ENCODE measurements around the gene RPL41.
A peak's percentile ranks its signal among the peaks of the same experiment; 100 is the strongest.
"Not testable (repeated sequence)": the region's sequence is repeated elsewhere in the genome, so short reads cannot be mapped to it uniquely, and the experiment has no call there.

Gene RPL41

DNA sequence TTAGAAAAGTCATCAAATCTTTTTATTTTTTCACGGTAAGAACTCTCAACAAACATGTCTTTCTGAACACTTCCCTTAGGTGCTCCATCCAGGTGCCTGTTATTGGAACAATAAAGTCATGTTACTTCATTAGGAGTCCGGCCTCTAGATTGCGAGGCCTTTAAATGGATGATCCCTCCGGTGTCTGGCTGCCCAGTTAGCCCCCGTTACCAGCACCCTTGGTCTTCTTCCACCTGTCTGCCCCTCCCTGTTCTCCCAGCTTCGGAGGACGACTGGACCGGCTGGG lies 12.7 kb upstream of the RPL41 start:
- no peak for DNase-seq

DNA sequence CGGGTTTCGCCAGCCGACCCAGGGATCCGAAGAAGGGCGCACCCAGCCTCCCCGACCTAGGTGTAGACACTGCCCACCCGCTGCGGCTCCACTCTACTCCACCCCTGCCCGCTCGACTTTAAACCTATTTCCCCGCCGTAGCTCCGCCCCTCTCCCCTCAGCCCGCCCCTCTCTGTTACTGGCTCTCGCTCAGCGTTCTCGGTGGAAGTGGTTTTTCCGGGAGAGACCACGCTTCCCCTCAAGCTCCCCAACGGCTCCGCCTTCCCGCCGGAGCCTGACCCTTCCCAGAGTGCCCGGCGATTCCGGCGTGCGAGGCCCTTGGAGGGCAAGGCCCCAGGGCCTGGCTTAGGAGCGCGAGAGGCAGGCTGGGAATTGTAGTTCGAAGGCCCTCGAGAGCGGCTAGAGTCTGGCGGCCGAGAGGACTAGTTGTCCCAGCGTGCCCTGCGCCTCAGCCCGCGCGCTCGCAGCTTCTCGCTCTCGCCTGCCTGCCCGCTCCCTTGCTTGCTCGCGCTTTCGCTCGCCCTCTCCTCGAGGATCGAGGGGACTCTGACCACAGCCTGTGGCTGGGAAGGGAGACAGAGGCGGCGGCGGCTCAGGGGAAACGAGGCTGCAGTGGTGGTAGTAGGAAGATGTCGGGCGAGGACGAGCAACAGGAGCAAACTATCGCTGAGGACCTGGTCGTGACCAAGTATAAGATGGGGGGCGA lies 12.2 kb upstream of the RPL41 start, which contains the start of gene PA2G4:
Gene PA2G4 (plus strand): TSS at position 451 of the 706 bp plus-strand sequence. CDS start 179 bp downstream, at position 630.
- DNase-seq: peak; percentile 92 to 97 (median 94)

DNA sequence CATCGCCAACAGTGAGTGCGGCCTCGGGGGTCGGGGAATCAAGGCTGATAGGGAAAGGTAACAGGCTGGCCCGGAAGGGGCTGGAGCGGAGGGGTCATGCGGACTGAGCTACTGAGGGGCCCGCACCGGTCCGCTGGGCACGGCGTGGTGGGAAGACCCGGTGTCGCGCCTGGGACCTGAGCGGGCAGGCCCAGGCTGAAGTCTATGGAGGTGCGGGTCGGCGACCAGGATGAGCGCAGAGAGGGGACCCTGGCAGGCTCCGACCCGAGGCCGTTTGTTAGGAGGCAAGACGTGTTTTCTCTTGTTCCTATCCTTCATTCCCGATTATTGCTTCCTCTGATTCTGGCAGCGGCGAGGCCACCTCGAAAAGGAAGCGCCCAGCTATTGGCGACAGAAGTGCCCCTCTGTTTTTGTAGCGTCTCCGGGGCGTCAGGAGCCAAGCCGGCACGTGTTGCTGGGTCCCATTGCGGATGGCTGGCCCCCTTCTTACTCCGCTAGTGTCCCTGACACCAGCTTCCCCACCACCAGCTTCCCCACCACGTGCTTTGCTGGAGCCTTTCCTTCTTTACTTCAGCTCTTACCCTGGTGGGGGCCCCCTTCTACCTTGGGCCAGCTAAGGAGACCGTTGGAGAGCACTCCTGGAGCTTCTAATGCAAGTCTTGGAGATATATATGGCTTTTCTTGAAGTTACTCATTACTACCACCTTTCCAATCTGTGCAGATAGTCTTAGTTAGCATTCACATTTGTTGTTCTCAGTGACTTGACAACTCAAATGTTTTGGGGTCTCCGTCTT lies 11.4 kb upstream of the RPL41 start:
- no peak for DNase-seq

DNA sequence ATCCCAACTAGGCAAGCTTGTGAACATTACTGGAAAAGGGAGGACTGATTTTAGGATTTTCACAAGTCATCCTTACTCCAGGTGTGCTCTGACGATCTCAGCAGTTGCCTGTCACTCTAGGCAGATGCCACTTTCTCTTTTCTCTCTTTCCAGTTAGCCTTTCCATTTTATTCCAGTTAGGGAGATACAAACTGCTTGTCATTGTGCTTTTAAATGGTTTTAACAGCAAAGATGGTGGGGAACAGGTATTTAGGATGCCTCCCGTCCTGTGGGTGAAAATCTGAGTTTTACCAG lies 10.9 kb upstream of the RPL41 start:
- no peak for DNase-seq

DNA sequence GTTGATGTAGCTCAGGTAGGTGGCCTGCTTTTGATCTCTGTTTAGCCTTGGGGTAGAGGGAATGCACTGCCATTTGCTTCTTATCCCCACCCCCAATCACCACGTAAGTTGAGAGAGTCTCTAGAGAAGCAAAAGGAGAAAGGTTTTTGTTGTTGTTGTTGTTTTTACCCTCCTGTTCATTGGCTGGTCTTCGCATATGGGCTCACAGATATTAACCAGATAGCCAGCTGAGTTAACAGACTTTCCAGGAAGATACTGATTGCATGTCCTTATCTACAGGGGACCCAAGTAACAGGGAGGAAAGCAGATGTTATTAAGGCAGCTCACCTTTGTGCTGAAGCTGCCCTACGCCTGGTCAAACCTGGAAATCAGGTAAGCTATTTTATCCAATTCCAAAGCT lies 9.2 kb upstream of the RPL41 start:
- DNase-seq: no peak

DNA sequence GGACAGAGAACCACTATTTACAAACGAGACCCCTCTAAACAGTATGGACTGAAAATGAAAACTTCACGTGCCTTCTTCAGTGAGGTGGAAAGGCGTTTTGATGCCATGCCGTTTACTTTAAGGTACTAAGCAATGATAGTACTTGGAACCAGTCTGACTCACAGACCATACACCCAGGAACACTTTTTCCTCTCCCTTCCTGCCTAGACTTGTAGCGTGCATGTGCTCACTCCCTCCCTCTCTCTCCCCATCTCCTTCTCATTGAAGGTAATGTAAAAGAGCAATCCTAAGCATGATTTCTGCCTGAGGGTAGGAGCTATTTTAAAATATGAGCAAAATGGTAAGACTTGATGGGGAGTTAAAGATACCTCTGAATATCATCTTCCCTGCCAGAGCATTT lies 5.9 kb upstream of the RPL41 start:
- DNase-seq: no peak

DNA sequence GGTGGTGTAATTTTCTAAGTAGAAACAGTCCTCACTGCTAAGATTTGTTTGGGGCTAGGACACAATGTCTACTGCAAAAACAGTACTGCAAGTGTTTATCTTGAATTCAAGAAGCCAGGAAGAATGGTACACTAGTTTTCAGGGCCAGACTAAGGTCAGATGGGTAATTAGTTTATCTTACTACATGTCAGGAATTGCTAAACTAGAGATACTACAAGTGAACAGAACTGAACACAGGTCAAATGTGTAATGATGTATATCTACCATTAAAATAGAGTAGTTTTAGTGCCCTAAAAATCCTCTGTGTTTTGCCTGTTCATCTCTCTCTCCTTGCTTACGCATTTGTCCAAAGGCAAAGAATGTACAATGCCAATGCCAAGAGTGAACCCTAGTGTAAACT lies 2.3 kb upstream of the RPL41 start:
- no peak for DNase-seq

DNA sequence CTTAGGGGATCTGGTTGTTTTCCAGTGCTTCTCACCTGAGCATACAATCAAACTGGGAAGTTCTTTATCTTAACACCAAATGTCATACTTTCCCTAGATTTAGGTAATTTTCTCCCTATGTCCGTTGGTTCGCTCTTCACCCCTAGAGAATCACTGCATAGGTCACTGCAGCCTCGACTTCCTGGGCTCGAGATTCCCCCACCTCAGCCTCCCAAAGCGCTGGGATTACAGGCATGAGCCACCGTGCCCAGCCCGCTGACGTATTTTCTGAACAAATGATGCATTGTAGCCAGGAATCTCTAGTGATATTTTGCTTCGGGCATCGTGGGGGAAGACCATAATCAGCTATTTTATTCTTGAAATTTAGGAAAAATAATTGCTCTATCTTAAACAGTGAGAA lies 1.1 kb upstream of the RPL41 start:
- DNase-seq: no peak

DNA sequence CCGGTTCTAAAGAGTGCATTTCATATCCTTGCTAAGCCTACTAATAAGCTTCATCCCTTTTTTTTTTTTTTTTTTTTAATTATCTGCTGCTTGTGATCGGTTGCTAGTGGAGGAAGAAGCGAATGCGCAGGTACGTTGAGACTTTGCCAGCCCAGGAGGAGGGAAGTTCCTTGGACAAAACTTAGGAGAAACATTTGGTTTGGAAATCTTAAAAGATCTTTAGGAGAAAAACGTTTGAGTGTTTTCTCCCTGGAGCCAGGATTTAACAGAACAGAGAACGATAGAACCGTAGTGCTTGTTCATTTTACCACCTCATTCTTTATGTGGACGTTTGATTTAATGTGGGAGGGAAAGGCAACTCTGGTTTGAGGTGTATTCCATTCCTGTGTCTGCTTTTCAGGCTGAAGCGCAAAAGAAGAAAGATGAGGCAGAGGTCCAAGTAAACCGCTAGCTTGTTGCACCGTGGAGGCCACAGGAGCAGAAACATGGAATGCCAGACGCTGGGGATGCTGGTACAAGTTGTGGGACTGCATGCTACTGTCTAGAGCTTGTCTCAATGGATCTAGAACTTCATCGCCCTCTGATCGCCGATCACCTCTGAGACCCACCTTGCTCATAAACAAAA lies 761 bp downstream of the RPL41 start:
- DNase-seq: not testable (repeated sequence)

DNA sequence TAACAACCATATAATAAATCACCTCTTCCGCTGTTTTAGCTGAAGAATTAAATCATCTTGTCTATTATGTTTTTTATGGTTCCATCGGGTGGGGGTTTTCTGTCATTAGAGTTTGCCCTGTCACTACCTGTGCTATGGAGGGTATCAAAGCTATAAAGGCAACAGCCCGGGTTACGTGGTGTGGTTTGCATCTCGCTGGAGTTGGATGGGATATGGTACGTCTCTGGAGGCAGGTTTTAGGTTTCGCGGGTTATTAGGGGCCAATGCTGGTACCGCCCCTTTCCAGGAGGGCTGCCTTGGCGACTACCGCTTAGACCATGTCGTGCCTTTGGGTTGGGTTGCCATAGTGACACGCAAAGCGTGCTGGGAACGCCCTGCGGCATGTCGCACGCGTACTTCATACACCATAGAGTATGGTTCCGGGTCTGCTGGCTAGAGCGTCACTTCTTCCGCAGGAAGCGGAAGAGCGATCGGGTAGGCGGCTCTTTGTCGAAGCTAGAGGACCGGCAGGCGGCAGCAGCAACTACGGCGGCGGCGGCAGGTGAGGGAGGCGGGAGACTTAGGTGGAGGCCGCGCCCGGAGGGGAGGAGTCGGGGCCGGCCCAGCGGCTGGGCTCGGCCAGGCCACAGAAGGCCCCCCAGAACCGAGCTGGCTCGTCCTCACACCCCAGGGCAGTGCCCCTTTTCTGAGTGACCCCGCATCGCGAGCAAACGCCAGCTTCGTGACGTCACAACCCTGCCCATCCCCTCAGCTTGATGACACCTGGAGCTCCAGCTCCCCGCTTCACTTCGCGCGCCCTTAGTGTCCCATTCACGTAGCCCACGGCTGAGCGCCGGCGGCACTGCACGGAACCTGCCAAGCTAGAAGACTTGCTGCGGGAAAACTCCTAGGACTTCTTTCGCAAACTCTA lies 1.6 kb downstream of the RPL41 start, which contains the start of gene ZC3H10:
Gene ZC3H10 (plus strand): TSS at position 489 of the 910 bp plus-strand sequence. CDS start 2,297 bp downstream, outside the sequence.
- peak; percentile 84 to 93 (median 92) for DNase-seq

DNA sequence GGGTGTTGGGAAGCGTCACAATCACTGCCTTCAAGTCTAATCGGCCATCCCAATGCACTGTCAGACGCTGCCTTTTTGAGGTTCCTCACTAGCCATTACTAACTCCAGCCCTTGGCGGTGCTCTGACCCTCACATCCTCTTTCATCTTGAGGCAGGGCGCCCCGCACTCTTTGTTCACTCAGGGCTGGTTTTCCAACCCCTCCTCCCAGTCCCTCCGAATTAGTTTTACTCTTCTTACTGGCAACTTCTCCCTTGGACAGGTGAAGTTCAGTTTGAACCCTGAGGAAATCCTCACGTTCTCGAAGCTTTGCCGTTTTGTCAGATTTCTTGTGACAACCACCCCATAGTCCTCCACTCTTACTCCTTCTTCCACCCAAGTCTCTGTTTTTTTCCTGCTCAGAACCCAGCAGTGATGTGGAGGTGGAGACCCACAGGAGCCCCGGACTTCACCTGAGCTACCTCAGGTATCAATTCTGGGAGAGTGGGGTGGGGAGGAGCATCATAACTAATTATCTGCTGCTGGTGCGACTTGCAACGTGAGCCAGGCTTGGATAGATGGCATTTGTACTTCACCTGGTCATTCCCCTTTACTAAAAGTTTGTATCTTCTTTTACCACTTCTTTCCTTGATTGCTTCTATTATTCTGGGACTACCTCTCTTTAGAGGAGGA lies 2.4 kb downstream of the RPL41 start:
- DNase-seq: no peak

DNA sequence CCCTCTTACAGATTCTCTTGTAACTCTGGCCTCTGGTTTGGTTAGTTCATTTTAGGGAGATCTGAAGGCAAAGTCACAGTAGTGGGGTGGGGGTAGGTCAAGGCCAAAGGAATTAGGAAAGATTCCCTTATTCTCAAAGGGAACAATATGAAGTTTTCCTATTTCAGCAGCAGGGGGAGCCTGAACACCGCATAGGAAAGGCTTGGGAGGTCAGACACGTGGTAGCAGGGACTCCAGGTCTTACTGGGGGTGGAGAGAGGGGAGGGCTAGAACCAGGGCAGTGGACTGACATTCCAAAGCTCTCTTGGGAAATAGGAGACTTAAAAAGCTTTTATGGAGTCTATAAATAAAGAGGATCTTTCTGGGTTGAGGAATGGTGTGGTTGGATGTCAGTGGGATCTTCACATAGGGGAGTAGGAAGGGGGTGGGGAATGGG lies 2.9 kb downstream of the RPL41 start:
- peak in 3 of 4 experiments; percentile 10 to 51 (median 25) for DNase-seq

DNA sequence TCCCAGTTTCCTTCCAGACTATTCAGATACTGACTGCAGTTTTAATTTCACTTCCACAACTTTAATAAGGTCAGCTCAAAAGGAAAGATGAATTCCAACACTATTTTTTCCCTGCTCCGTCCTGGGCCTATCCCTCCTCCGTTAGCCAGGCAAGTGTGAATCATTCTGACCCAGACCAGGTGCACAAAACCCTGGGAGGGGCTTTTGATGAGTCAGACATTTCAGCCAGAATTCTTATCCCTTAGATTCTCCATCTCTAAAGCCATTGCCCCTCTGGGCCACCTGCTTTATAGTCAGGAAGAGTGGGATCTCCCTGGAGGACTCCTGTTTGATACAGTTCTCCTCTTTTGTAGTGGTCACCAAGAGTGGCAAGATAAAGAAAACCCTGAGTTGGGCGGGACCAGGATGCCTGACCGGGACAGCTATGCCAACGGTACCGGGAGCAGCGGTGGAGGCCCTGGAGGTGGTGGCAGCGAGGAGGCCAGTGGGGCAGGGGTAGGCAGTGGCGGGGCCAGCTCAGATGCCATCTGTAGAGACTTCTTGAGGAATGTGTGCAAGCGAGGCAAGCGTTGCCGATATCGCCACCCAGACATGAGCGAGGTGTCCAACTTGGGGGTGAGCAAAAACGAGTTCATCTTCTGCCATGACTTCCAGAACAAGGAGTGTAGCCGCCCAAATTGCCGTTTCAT lies 3.9 kb downstream of the RPL41 start:
- DNase-seq: no peak

DNA sequence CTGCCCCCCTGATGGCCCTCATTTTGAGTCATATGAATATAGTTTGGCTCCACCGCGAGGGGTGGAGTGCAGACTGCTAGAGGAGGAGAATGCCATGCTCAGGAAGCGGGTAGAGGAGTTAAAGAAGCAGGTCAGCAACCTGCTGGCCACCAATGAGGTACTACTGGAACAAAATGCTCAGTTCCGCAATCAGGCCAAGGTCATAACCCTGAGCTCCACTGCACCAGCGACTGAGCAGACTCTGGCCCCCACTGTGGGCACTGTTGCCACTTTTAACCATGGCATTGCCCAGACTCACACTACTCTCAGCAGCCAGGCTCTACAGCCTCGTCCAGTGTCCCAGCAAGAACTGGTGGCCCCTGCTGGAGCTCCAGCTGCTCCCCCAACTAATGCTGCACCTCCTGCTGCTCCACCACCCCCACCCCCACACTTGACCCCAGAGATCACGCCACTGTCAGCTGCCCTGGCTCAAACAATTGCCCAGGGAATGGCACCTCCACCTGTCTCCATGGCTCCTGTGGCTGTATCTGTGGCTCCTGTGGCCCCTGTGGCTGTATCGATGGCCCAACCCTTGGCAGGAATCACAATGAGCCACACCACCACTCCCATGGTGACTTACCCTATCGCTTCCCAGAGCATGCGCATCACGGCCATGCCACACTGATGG lies 4.9 kb downstream of the RPL41 start:
- no peak for DNase-seq

DNA sequence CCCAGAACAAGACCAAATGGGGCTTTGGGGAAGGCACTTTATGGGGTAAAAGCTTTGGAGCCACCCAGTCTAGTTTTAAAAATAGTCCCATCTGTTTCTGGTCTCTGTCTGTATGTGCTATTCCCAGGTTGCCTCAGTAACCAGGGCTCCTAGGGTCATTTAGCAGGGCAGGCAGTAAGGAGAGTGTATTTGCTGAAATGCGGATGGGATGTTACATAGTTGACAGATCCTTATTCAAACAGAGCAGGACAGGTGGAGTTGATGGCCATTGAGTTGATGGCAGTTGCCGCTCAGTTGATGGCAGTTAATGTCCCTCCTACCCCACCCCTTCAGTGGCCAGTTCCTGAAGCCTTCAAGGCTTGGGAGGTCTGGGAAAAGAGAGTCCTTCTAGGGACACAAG lies 6.2 kb downstream of the RPL41 start:
- no peak for DNase-seq

DNA sequence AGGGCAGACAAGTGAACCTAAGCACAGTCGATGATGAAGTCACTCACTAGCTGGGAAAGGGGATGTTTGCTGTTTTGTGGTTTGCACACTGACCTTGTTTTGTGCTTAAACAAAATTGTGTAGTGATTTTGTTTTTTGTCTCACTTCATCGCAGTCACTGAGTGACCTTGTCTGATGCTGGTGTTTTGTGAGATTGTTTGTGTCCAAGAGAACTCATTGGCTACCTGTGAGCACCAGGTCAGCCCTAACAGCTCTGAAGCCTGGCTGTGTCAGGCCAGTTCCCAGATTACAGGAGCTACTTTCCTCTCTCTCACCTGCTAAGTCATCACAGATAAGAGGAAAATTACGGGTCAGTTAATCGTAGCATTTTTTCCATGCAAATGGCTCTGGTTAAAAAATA lies 7.7 kb downstream of the RPL41 start:
- no peak for DNase-seq

DNA sequence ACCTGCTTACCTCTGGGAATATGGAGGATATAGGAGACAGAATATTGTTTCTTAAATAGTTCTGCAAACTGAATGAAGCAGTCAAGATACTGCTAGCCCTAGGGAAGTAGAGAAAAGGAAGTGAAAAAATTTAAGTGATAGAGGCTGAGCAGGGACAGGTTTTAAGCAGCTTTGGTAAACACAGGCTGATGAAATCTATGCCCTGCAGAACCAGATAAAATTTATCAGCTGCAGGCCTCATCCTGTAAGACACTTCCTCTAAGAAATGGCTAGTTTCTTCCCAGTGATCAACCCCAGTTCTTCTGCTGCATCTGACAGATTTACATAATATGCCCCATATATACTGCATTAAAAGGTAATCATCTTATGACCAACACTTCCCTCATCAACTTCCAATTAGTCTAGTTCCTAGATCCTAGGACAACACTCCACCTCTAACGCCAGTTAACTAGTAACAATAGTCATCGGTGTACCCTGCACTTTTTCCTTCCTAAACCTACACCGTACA lies 10.4 kb downstream of the RPL41 start:
- no peak for DNase-seq

DNA sequence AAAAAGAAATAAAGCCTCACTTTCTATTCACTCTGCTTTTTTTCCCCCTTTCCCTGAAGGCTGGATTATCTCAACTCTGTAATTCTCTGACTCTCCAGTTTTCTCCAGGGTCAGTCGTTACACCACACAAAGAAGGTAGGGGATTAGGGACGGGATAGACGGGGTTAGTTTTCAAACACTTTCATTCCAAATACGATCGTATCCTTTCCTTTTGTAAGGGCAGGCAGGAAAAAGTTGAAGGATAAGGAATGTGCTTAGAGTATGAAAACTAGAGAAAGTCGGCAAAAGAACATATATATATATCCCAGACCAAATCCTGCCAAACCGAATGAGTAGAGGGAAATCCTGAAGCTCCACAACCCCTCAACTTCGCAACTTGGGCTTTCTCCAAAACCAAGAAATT lies 11.1 kb downstream of the RPL41 start:
- DNase-seq: no peak

DNA sequence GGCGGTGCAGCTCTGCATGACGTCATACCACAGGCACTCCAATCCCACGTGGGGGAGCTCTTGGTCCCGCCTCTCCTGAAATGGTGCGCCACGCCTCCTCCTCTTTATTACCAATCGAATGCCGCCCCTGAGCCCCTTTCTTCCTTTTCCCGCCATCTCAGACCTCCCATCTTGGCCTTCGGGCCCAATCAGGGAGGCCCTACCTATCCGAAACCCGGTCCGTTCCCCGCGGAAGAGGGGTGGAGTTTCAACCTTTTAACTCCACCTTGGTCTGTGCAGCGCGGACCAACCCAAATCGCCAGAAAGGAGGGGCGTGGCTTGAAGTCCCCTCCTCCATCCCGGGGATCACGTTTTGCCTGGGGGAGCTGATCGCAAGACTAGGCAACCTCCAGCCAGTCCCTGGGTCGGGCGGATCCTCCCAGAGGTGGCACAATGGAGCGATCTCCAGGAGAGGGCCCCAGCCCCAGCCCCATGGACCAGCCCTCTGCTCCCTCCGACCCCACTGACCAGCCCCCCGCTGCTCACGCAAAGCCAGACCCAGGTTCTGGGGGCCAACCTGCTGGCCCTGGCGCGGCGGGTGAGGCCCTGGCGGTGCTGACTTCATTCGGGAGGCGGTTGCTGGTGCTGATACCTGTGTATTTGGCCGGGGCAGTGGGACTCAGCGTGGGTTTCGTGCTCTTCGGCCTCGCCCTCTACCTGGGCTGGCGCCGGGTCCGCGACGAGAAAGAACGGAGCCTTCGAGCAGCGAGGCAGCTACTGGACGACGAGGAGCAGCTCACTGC lies 11.6 kb downstream of the RPL41 start, which contains the start of gene ESYT1:
Gene ESYT1 (plus strand): TSS at position 380 of the 782 bp plus-strand sequence. CDS start 53 bp downstream, at position 433.
- DNase-seq: peak; percentile 86 to 94 (median 92)

DNA sequence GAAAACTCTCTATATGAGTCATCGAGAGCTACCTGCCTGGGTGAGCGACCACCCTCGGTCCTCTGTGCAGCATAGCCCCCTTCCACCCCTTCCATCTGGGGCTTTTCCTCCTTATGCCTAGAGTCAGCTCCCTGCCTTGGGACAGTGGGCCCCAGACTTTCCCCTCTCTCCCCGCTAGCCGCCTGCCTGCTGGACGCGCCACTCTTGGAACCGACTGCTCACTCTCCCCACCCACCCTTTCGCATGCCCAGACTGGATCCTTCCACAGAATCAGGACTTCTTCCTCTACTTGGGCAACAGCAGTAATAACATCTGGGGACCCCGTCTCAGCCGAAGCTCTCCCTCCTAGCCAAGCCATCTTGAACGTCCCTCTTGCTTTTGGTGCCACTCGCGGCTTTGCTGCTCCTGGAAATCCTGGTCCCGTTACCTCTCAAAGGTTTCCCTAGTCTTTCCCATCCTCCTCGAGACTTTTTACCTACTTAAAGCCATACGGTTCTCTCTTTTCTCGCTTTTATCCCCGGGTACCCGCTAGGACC lies 12.3 kb downstream of the RPL41 start:
- no peak for DNase-seq

All from activated CD4-positive, CD25-positive, alpha-beta regulatory T cell (primary cell).